Skeletal muscle satellite cell (primary cell): ENCODE results near the gene PARVG.
"Not testable (repeated sequence)": the region's sequence is repeated elsewhere in the genome, so short reads cannot be mapped to it uniquely, and the experiment has no call there.

Experiments used
- H3K27me3 ChIP-seq: 2 replicates; pipeline ENCODE4 v1.7.0; 2013; ENCODE audit warnings: low read length; ENCODE audit not compliant: control insufficient read depth, insufficient read depth
- H3K36me3 ChIP-seq: 2 replicates; pipeline ENCODE4 v1.7.0; 2013; ENCODE audit warnings: mild to moderate bottlenecking, control low read depth, low read length; ENCODE audit not compliant: insufficient read depth
- H3K4me1 ChIP-seq: 2 replicates; pipeline ENCODE4 v1.7.0; 2013; ENCODE audit warnings: low read length; ENCODE audit not compliant: control insufficient read depth, insufficient read depth
- H3K4me2 ChIP-seq: 2 replicates; pipeline ENCODE4 v1.7.0; 2013; ENCODE audit warnings: mild to moderate bottlenecking, low read length
- H3K4me3 ChIP-seq: 2 replicates; pipeline ENCODE4 v1.7.0; 2013; ENCODE audit warnings: low read length
- H3K9ac ChIP-seq: 2 replicates; pipeline ENCODE4 v1.7.0; 2013; ENCODE audit warnings: mild to moderate bottlenecking, low read depth, low read length, moderate library complexity
- H3K9me3 ChIP-seq: replicated peaks from 2 replicates; pipeline ENCODE4 v1.7.0; 2013; ENCODE audit warnings: mild to moderate bottlenecking, control low read depth, low read length

The PARVG gene

DNA sequence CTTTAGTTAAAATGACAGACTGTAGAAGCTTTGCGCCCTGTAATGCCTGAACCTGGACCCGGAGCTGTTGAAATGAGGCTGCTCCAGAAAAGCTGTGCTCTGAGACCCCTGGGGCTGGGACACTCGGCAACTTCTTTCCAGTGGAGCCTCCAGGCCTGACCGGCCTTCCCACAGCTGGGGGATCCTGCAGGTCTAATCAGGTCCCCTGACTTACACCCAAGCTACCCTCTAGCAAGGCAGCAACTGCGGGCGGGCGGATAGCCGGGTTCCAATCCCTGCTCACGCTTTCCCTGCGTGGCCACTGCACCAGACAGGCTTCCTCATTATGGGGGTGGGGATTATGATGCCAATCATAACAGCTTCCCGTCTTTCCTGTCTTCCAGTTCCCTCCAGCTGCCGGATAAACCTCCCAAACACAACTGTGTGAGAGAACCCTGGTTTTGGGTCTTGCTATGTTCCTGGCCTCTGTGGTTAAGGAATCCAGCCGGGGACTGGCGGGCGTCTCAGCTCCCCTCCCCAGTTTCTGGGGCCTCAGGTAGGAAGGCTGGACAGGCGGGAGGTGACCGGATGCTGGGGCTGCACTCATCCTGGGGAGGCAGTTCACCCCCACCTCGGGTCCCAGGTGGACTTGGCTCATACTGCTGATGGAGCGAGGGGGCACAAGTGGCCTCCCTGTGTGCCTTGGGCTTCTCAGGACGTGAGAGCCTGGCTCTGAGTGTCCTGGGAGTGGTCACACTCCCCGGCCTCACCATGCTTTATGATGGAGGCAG is 38.6 kb downstream of the PARVG start:
- H3K4me1 ChIP-seq: no peaks in the 10 kb centered on the region
- no peak overlapping the region for H3K9ac ChIP-seq
- H3K9me3 ChIP-seq: no peaks in the 10 kb centered on the region
- peaks cover 18% of the 10 kb centered on the region for H3K27me3 ChIP-seq
- no peak overlapping the region for H3K4me2 ChIP-seq
- H3K36me3 ChIP-seq: no peaks in the 10 kb centered on the region
- H3K4me3 ChIP-seq: no peak overlapping the region

DNA sequence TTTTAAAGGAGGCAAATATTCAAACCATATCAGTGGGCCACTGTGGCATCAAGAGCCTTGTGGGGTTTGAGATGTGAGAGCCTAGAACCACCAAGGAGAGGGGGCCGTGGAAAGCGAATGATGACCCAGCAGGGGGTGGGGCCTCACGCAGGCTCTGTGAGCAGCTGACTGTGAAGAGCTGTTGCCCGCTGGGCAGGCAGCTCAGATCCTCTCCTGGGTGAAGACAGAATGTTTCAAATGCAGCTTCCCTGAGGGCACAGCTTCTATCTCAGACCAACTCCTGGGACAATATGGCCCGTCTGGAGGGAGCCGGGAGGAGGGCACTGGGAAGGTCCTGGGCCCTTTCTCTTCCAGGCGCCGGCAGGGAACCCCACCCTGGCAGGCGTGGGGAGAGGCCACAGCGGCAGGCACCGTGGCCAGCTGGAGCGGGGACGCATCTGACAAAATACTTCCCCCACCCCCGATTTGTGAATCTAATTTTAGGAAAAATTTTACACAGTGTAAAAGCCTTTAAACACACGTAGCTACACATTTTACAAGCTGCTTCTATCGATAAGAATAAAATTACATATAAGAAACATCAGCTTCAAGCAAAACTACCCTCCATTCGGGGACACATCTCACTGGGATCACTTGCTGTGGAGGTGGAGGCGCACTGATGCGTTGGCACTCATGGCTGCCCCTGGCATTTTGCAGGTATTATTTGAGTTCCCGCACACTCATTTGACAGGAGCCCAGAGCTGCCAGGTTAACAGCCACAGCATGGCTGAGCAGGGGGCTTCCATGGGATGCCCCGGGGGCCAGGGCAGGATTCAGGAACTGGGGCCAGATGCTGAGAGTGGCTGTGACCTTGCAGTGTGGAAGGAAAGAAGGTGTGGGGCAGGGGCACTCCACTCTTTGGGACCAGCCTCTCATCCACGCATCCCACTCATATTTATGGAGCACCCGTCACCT is 40.3 kb downstream of the PARVG start:
- H3K4me1 ChIP-seq: no peaks in the 10 kb centered on the region
- H3K4me2 ChIP-seq: no peak overlapping the region
- H3K36me3 ChIP-seq: no peaks in the 10 kb centered on the region
- no peak overlapping the region for H3K9ac ChIP-seq
- no peaks in the 10 kb centered on the region for H3K9me3 ChIP-seq
- H3K4me3 ChIP-seq: no peak overlapping the region
- peaks cover 30% of the 10 kb centered on the region for H3K27me3 ChIP-seq

DNA sequence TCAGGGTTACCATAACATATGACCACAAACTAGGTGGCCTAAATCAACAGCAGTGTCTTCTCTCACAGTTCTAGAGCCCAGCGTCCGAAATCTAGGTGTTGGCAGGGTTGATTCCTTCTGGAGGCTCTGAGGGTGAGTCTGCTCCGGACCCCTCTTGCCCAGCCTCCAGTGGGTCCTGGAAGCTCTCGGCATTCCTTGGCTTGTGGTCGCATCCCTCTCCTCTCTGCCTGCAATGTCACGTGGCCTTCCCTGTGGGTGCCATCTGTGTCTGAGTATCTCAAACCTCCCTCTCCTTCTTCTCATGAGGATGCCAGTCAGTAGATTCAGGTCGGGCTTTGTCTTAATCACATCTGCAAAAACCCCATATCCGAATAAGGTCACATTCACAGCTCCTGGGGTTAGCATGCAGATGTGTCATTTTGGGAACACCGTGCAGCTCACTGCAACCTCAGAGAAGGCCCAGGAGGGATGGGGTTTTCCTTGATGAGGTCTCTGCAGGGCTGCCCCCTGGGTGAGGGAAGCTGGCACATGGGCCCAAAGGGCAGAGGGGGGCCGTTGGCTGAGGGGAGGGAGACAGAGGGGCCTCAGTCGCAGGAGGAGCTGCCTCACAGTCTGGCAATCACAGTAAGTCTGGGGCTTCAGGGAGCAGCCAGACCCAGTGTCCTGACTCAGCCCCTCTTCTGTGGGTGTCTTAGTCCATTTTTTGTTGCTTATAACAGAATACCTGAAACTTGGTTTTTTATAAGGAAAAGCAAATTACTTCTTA is 41.2 kb downstream of the PARVG start:
- Histone ChIP-seq H3K4me2 (no peak overlapping the region), H3K36me3 (no peaks in the 10 kb centered on the region), H3K27me3 (peaks cover 34% of the 10 kb centered on the region), H3K4me3 (no peak overlapping the region), H3K4me1 (no peaks in the 10 kb centered on the region), H3K9me3 (no peaks in the 10 kb centered on the region), H3K9ac (no peak overlapping the region)

DNA sequence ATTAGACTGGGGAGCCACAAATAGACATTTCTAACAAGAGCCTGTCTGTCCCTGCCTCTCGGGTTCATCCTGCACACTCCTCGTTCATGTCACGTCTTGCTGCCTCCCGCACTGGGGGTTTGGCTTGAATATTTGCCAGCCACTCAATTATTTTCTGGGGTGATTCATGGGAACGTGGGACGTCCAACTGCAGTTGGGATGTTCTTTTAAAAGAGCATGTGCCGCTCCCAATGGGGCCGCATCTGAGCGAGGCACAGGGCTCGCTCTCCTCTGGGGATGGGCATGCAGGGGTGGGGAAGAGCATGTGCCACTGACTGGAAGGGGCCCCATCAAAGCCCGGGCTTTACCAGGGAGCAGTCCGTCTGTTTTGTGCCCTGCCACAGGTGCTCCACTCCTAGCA is 43.4 kb downstream of the PARVG start:
- H3K36me3 ChIP-seq: no peaks in the 10 kb centered on the region
- H3K4me3 ChIP-seq: no peak overlapping the region
- no peak overlapping the region for H3K4me2 ChIP-seq
- H3K27me3 ChIP-seq: peaks cover 29% of the 10 kb centered on the region
- no peaks in the 10 kb centered on the region for H3K4me1 ChIP-seq
- no peaks in the 10 kb centered on the region for H3K9me3 ChIP-seq
- H3K9ac ChIP-seq: no peak overlapping the region

DNA sequence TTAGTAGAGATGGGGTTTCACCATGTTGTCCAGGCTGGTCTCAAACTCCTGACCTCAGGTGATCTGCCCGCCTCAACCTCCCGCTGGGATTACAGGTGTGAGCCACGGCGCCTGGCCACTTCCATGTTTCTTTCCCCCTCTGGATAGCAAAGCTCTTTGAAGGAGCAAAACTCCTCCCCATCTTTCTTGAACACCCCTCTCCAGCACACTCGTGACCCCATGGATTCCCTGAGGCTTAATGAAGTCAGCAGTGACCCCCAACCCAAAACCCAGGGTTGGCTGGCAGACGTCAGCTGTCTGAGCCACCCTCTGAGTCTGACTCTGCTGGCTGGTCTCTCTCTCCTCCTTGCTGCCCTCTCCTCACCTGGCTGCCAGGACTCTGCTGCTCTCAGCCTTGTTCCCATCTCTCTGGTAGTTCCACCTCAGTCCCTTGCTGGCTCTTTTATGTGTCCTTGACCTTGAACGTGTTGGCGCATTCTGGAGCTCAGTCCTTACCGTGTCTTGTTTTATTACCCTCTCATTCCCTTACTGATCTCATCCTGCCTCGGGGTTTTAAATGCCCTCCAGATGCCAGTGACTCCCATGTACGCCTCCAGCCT is 44.5 kb downstream of the PARVG start:
- Histone ChIP-seq H3K4me3 (no peak overlapping the region), H3K36me3 (no peaks in the 10 kb centered on the region), H3K4me2 (no peak overlapping the region), H3K9me3 (no peaks in the 10 kb centered on the region), H3K4me1 (no peaks in the 10 kb centered on the region), H3K9ac (no peak overlapping the region), H3K27me3 (peaks cover 27% of the 10 kb centered on the region)

DNA sequence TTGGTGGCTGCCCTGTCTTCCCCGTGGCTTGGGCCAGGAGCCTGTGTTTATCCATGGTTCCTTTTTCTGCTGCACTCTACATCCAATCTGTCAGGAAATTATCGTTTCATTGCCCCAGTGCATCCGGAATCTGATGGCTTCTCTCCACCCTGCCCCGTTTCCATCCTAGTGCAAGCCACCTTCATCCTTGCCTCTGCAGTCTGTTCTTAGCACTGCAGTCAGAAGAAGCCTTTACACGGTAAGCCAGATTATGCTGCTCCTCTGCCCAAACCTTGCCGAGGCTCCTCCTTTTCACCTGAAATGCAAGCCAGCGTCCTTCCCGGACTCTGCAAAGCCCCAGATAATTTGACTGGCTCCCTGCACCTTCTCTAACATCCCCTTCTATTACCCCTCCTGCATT is 45.1 kb downstream of the PARVG start:
- Histone ChIP-seq H3K4me2 (no peak overlapping the region), H3K4me3 (no peak overlapping the region), H3K9me3 (no peaks in the 10 kb centered on the region), H3K36me3 (no peaks in the 10 kb centered on the region), H3K9ac (no peak overlapping the region), H3K27me3 (peaks cover 27% of the 10 kb centered on the region), H3K4me1 (no peaks in the 10 kb centered on the region)

DNA sequence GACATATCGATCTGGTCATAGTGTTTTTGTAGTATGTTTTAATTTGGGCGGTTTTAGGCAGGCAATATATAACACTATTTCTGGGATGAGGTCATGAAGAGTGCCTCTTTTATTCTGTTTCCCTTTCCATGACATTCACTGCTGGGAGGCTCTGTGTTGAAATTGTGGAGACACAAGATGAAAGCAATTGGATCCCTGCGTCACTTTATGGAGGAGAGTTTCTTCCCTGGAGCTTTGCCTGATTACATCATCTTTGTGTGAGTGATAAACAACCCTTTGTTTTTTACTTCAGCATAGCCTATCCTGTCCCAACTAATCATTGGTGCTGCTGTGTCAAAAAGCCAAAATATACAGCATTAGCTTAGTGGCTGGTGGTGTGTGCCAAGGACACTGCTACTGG is 48.6 kb downstream of the PARVG start:
- H3K36me3 ChIP-seq: no peaks in the 10 kb centered on the region
- no peaks in the 10 kb centered on the region for H3K4me1 ChIP-seq
- H3K4me2 ChIP-seq: no peak overlapping the region
- no peak overlapping the region for H3K9ac ChIP-seq
- peaks cover 16% of the 10 kb centered on the region for H3K27me3 ChIP-seq
- H3K9me3 ChIP-seq: no peaks in the 10 kb centered on the region
- no peak overlapping the region for H3K4me3 ChIP-seq

DNA sequence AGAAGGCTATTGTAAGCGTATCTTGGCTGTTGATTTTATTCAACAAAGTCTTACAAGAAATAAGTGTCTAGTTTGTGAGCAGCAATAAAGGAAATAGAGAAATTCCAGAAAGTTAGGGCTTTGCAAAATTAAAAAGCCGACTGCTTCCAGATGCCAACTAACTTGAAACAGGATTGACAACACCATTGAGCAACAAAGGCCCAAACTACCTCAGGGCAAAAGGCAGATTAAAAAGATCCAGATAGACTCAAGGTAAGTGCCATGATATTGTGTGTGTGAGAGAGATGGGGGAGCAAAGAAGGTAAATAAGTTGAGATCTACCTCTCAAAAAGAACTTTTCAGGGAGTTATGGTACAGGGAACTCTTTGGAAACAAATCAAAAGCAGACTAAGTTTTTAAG is 49.1 kb downstream of the PARVG start:
- Histone ChIP-seq H3K4me3 (no peak overlapping the region), H3K4me1 (no peaks in the 10 kb centered on the region), H3K9ac (no peak overlapping the region), H3K27me3 (peaks cover 16% of the 10 kb centered on the region), H3K4me2 (no peak overlapping the region), H3K9me3 (no peaks in the 10 kb centered on the region), H3K36me3 (no peaks in the 10 kb centered on the region)

DNA sequence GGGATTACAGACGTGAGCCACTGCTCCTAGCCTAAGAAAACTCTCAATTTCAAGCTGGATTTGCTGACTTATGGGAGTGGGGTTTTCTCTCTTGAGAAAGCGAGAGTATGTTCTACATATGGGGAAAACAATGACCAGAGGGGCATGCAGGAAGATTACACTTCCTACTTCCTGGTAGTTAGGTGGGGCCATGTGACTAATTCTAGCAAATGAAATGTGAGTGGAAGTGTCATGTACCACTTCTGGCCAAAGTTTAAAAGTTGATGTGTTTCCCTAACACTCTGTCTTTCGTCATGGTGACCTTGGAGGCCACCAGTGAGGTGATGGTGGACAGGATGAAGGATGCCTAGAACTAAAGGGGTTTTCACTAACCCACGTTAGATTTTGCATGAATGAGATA is 50.5 kb downstream of the PARVG start:
- H3K36me3 ChIP-seq: no peaks in the 10 kb centered on the region
- H3K27me3 ChIP-seq: peaks cover 5% of the 10 kb centered on the region
- H3K4me2 ChIP-seq: no peak overlapping the region
- H3K4me3 ChIP-seq: no peak overlapping the region
- H3K4me1 ChIP-seq: no peaks in the 10 kb centered on the region
- H3K9ac ChIP-seq: no peak overlapping the region
- no peaks in the 10 kb centered on the region for H3K9me3 ChIP-seq

DNA sequence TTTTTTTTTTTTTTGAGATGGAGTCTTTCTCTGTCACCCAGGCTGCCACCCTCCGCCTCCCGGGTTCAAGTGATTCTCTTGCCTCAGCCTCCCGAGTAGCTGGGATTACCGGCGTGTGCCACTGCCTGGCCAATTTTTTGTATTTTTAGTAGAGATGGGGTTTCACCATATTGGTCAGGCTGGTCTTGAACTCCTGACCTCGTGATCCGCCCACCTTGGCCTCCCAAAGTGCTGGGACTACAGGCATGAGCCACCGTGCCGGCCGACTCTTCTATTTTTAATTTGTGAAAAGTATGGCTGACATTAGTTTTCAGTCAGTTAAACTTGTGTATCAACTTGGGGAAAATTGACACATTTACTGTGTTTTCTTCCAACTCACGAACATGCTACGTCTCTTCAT is 53.6 kb downstream of the PARVG start:
- H3K27me3 ChIP-seq, H3K4me1 ChIP-seq, H3K4me2 ChIP-seq, H3K36me3 ChIP-seq, H3K9me3 ChIP-seq, H3K9ac ChIP-seq, H3K4me3 ChIP-seq: not testable (repeated sequence)

DNA sequence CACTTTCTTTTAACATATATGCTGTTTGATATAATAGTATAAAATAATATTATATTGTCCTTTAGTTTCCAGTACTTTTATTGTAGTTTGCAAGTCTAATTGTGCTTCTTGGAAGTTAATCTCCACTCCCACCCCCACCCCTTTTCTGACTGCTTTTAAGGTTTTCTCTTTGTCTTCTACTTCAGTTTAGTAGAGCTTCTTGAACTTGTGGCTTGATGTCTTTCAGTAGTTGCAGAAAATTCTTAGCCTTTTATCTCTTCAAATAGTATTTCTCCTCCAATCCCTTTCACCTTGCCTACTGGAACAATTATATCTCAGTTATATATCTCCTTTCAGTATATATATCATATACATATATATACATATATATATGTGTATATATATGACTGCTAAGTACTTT is 56.6 kb downstream of the PARVG start:
- Histone ChIP-seq H3K4me2 (no peak overlapping the region), H3K4me1 (no peaks in the 10 kb centered on the region), H3K9ac (no peak overlapping the region), H3K27me3 (peaks cover 20% of the 10 kb centered on the region), H3K36me3 (no peaks in the 10 kb centered on the region), H3K9me3 (no peaks in the 10 kb centered on the region), H3K4me3 (no peak overlapping the region)
